MM.1S (cell line): ENCODE measurements around the gene ANKRD13D.

Experiments used
- EZH2 ChIP-seq: fragments of 300-600 bp; sonication (generic); optimal IDR thresholded peaks from 2 replicates; pipeline ENCODE3; 2017; ENCODE audit warnings: low read depth, mild to moderate bottlenecking, antibody characterized with exemption, low read length, mixed read lengths
- EZH2phosphoT487 ChIP-seq: fragments of 300-600 bp; sonication (generic); IDR thresholded peaks from 2 replicates; pipeline ENCODE4 v1.6.1; 2018; ENCODE audit warnings: antibody characterized with exemption, low read length
- TF ChIP-seq, protein P1 (sequence below): fragments of 300-600 bp; sonication (generic); IDR thresholded peaks from 2 replicates; pipeline ENCODE4 v1.5.1; 2016; ENCODE audit warnings: antibody characterized with exemption, low read length, mixed read lengths

DNA sequence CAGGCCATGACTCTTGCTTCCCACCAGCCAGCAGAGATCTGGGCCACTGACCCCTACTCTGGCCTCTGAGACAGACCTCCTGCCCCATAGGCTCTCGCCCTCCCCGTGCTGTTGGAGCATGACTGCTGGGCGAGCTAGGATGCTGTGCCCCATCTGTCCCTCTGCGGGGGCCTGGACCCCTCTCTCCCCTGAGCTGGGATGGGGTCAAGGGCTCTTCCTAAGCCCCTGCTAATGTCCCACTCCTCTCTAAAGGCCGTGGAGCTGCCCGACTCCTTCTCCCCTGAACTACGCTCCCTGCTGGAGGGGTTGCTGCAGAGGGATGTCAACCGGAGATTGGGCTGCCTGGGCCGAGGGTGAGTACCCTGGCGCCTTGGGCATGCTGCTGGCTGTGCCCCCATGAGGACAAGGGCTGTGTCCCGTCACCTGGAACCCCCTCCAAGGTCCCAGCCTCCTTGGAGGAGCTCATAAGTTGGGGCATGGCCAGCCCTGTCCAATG lies 6.2 kb upstream of the ANKRD13D start:
- TF ChIP-seq, protein P1, sequence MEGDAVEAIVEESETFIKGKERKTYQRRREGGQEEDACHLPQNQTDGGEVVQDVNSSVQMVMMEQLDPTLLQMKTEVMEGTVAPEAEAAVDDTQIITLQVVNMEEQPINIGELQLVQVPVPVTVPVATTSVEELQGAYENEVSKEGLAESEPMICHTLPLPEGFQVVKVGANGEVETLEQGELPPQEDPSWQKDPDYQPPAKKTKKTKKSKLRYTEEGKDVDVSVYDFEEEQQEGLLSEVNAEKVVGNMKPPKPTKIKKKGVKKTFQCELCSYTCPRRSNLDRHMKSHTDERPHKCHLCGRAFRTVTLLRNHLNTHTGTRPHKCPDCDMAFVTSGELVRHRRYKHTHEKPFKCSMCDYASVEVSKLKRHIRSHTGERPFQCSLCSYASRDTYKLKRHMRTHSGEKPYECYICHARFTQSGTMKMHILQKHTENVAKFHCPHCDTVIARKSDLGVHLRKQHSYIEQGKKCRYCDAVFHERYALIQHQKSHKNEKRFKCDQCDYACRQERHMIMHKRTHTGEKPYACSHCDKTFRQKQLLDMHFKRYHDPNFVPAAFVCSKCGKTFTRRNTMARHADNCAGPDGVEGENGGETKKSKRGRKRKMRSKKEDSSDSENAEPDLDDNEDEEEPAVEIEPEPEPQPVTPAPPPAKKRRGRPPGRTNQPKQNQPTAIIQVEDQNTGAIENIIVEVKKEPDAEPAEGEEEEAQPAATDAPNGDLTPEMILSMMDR, result no peak
- TF ChIP-seq EZH2 (no peak), EZH2phosphoT487 (no peak)
